ENCODE data around the gene GABBR2. TPM values are rescaled to one million over a fixed set of nuclear protein-coding genes. Genes with fewer than 3 reads are reported as not detected.

GABBR2 gene
- total RNA-seq, 4 donors from 2014 or later = 0.17 to 0.26 TPM; not detected in 2

DNA sequence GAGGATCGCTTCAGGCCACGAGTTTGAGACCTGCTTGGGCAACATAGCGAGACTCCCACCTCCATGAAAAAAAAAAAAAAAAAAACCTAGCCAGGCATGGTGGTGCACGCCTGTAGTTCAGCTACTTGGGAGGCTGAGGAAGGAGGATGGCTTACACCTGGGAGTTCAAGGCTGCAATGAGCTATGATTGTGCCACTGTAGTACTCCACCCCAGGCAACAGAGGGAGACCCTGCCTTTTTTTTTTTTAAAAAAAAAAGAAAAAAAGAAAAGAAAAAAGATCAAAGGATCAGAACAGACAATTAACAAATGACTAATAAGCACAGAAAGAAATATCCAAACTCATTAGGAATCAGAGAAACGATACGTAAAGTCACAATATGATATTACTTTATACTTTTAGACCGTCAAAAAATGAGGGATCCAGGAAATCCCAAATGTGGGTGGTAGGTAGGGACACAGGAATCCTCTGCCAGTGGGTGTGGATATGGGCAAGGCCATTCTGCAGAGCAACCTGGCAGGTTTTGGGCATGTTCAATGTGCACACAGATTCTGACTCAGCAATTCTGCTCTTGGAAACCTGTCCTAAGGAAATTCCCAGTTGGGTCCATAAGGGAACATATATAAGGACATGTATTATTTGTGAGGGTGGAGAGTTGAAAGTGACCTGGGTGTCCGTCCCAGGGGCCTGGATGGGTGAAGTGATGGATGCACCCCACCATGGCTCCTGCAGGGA, 308.6 kb downstream of the GABBR2 start:
- no peaks in the 10 kb centered on the region for H3K4me1 ChIP-seq
- TF ChIP-seq, protein P1, sequence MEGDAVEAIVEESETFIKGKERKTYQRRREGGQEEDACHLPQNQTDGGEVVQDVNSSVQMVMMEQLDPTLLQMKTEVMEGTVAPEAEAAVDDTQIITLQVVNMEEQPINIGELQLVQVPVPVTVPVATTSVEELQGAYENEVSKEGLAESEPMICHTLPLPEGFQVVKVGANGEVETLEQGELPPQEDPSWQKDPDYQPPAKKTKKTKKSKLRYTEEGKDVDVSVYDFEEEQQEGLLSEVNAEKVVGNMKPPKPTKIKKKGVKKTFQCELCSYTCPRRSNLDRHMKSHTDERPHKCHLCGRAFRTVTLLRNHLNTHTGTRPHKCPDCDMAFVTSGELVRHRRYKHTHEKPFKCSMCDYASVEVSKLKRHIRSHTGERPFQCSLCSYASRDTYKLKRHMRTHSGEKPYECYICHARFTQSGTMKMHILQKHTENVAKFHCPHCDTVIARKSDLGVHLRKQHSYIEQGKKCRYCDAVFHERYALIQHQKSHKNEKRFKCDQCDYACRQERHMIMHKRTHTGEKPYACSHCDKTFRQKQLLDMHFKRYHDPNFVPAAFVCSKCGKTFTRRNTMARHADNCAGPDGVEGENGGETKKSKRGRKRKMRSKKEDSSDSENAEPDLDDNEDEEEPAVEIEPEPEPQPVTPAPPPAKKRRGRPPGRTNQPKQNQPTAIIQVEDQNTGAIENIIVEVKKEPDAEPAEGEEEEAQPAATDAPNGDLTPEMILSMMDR (IDR thresholded peaks at IDR 0.05) = no peak
- TF ChIP-seq POLR2AphosphoS5 (IDR thresholded peaks at IDR 0.05) (no peak), EP300 (IDR thresholded peaks at IDR 0.05) (no peak), POLR2A (IDR thresholded peaks at IDR 0.05; ENCODE audit: low read depth) (no peak)
- H3K9me3 ChIP-seq = no peaks in the 10 kb centered on the region
- no peak overlapping the region for H3K27ac ChIP-seq (replicated peaks in 1 of 4)
- H3K27me3 ChIP-seq = peaks cover 0 to 47% (median 0%) of the 10 kb centered on the region in 4 donors
- WGBS = 86% methylated on average over 8 of the region's 8 CpGs
- intact Hi-C loops (cut with DNase I) = no loop called here
- H3K4me3 ChIP-seq = no peak overlapping the region
- no peaks in the 10 kb centered on the region for H3K36me3 ChIP-seq
- DNase-seq (ENCODE audit: extremely low spot score) = no peak

DNA sequence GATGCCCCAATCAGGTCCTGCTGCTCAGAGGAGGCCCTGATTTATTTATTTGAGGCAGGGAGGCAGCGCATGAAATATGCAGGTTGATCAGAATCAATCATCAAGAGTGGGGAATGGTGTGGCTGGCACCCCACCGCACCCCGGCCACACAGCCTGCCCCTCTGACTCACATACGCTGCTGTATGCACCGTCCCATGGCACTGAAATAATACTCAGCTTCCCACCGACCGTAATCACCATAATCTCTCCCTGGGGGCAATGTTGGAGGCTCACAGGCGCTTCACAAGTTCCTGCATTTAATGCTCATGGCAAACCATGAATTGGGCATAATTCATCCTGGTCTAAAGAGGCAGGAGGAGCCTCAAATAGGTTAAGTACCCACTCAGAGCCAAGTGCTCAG, 312.1 kb downstream of the GABBR2 start:
- Histone ChIP-seq H3K4me1 (no peaks in the 10 kb centered on the region), H3K4me3 (no peak overlapping the region), H3K27me3 (peaks cover 0 to 41% (median 0%) of the 10 kb centered on the region in 4 donors), H3K27ac (replicated peaks in 1 of 4) (no peak overlapping the region), H3K9me3 (no peaks in the 10 kb centered on the region), H3K36me3 (no peaks in the 10 kb centered on the region)
- TF ChIP-seq, protein P1 (IDR thresholded peaks at IDR 0.05) = no peak
- TF ChIP-seq POLR2A (IDR thresholded peaks at IDR 0.05; ENCODE audit: low read depth) (no peak), POLR2AphosphoS5 (IDR thresholded peaks at IDR 0.05) (no peak), EP300 (IDR thresholded peaks at IDR 0.05) (no peak)
- 81% methylated on average over 8 of the region's 8 CpGs for WGBS
- intact Hi-C loops (cut with DNase I) = no loop called here
- DNase-seq (ENCODE audit: extremely low spot score) = no peak

DNA sequence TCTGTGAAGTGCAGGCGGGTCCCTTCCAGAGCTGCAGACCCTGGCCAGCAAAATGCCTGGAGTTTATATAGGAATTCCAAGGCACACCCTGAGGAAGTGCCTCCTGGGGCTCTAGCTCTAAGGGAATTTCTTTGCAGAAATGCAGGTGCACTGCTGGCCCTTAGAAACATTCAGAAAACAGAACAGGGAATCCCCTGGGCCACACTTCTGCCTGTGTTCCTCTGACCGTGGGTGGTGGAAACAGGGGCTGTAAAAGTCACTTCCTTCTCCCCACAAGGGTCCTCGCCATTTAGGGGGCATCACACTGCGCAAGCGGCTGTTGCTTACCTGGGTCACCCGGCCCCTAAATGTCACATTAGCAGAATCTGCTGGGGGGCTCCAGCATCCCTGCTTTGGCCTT, 312.5 kb downstream of the GABBR2 start:
- Histone ChIP-seq H3K4me1 (no peaks in the 10 kb centered on the region), H3K36me3 (no peaks in the 10 kb centered on the region), H3K9me3 (no peaks in the 10 kb centered on the region), H3K27ac (replicated peaks in 1 of 4) (no peak overlapping the region), H3K27me3 (peaks cover 0 to 41% (median 0%) of the 10 kb centered on the region in 4 donors), H3K4me3 (no peak overlapping the region)
- no peak for DNase-seq (ENCODE audit: extremely low spot score)
- no peak for TF ChIP-seq POLR2AphosphoS5 (IDR thresholded peaks at IDR 0.05)
- no peak for TF ChIP-seq POLR2A (IDR thresholded peaks at IDR 0.05; ENCODE audit: low read depth)
- no peak for TF ChIP-seq EP300 (IDR thresholded peaks at IDR 0.05)
- TF ChIP-seq, protein P1 (IDR thresholded peaks at IDR 0.05) = no peak
- WGBS = 86% methylated on average over 5 of the region's 6 CpGs
- intact Hi-C loops (cut with DNase I) = no loop called here

DNA sequence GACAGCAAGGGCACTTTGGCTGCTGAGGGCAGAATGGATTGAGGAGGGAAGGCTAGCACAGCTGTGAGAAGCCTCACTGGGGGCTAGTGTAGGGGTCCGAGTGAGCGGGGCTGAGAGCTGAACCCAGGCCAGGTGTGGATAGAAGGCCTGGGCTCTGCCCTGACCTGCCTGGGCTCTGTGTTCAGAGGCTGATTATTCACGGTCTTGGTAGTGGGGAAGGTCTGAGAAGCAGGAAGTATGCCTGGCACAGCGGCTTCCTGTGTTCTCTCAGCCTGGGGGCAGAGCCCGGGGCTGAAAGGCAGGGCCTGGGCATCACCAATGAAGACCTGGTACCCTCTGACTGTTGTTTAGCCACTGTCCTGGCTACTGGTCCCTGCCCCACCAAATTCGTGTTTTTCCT, 316.9 kb downstream of the GABBR2 start:
- Histone ChIP-seq H3K9me3 (no peaks in the 10 kb centered on the region), H3K27me3 (peaks cover 0 to 17% (median 0%) of the 10 kb centered on the region in 4 donors), H3K36me3 (no peaks in the 10 kb centered on the region), H3K27ac (replicated peaks in 1 of 4) (no peak overlapping the region), H3K4me3 (no peak overlapping the region), H3K4me1 (no peaks in the 10 kb centered on the region)
- no peak for DNase-seq (ENCODE audit: extremely low spot score)
- intact Hi-C loops (cut with DNase I) = no loop called here
- 78% methylated on average over 6 of the region's 6 CpGs for WGBS
- TF ChIP-seq, protein P1 (IDR thresholded peaks at IDR 0.05) = no peak

DNA sequence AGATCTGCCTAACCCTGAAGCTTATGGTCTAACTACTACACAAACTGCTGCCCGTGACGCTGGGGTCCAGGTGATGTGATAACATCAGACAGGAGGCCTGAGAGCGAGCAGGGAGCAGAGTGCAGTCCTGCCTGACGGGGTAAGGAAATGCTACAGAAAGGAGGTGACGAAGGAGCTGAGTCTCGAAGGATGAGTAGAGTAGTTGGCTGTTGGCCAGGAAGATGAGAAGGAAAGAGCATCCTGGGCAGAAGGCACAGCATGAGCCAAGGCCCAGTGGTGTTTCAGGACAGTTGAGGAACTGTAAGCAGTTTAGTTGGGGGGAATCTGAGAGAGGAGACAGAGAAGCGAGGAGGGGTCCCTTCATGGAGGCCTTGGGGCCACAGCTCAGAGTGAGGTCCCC, 317.3 kb downstream of the GABBR2 start:
- TF ChIP-seq POLR2A (IDR thresholded peaks at IDR 0.05; ENCODE audit: low read depth) = no peak
- Histone ChIP-seq H3K4me1 (no peaks in the 10 kb centered on the region), H3K36me3 (no peaks in the 10 kb centered on the region), H3K27me3 (peaks cover 0 to 12% (median 0%) of the 10 kb centered on the region in 4 donors), H3K9me3 (no peaks in the 10 kb centered on the region), H3K4me3 (no peak overlapping the region), H3K27ac (replicated peaks in 1 of 4) (no peak overlapping the region)
- WGBS = 86% methylated on average over 7 of the region's 7 CpGs
- no peak for DNase-seq (ENCODE audit: extremely low spot score)
- intact Hi-C loops (cut with DNase I) = no loop called here
